Transverse colon (tissue), 4 donors: ENCODE measurements around the gene EIF3J. TPM values are rescaled to one million over a fixed set of nuclear protein-coding genes. Genes with fewer than 3 reads are reported as not detected.

ENCODE experiments used
- DNase-seq: peaks from one replicate; pipeline ENCODE4 v3.0.0-alpha.2; 2019
- H3K27ac ChIP-seq, 4 donors: fragments of 200-600 bp; sonication (generic); 2 replicates each; pipeline ENCODE4 v1.5.1; 2016 to 2018; ENCODE audit warnings: inconsistent platforms in 4 of 4
- H3K27me3 ChIP-seq: fragments of 200-600 bp; sonication (generic); 2 replicates; pipeline ENCODE4 v1.5.1; 2017; ENCODE audit warnings: inconsistent platforms
- H3K36me3 ChIP-seq, 4 donors: fragments of 200-600 bp; sonication (generic); 2 replicates each; pipeline ENCODE4 v1.5.1; 2017 to 2019; ENCODE audit warnings: inconsistent platforms in 4 of 4
- H3K4me1 ChIP-seq, 4 donors: fragments of 200-600 bp; sonication (generic); 2 replicates each; pipeline ENCODE4 v1.5.1; 2017 to 2020; ENCODE audit warnings: inconsistent platforms in 4 of 4
- H3K4me3 ChIP-seq, 4 donors: fragments of 200-600 bp; sonication (generic); 1 replicate in 1 of 4; 2 replicates in 3 of 4; pipeline versions ENCODE4 v1.5.1 to v1.6.1; 2017 to 2019; ENCODE audit warnings: inconsistent platforms in 4 of 4
- H3K9me3 ChIP-seq, 2 donors: fragments of 200-600 bp; sonication (generic); 2 replicates each; pipeline ENCODE4 v1.5.1; 2017 to 2019; ENCODE audit warnings: inconsistent platforms in 2 of 2
- CTCF ChIP-seq, 5 experiments: fragments of 200-600 bp in 3 of 5; fragments of 450-650 bp in 2 of 5; sonication (generic) in 3 of 5; IDR thresholded peaks; 1 replicate in 2 of 5; 2 replicates in 3 of 5; pipeline ENCODE4 v1.5.1; 2016 to 2017; ENCODE audit warnings: antibody characterized with exemption in 5 of 5, inconsistent platforms in 3 of 5, mild to moderate bottlenecking in 2 of 5, moderate library complexity in 1 of 5
- EP300 ChIP-seq: sonication (generic); formaldehyde crosslinking; IDR thresholded peaks from one replicate; pipeline ENCODE4 v1.6.1; 2017; ENCODE audit warnings: antibody characterized with exemption, low read depth
- POLR2A ChIP-seq: fragments of 450-650 bp; IDR thresholded peaks from one replicate; pipeline ENCODE4 v1.6.1; 2016; ENCODE audit warnings: antibody characterized with exemption, mild to moderate bottlenecking, moderate library complexity
- POLR2AphosphoS5 ChIP-seq, 3 donors: sonication (generic); formaldehyde crosslinking; IDR thresholded peaks; one replicate each; pipeline ENCODE4 v1.6.1; 2016; ENCODE audit warnings: antibody characterized with exemption in 3 of 3
- WGBS, 2 donors: methylation state at CpG; one replicate each; pipeline ENCODE4 v1.1.5; 2018; ENCODE audit warnings: low coverage in 1 of 2; 5-methylcytosine and 5-hydroxymethylcytosine counted together
- in situ Hi-C, 4 donors: fragments of 200-750 bp; cut with MboI; loops; one replicate each; pipeline versions ENCODE4 v1.15.0 to v1.15.1; 2017; ENCODE audit warnings: low sequenced_read_pairs in 3 of 4, low pct_ligation_motif_present in 1 of 4, low pct_unique_long_range_greater_than_20kb in 1 of 4
- intact Hi-C: fragments of 100-400 bp; cut with DNase I; formaldehyde crosslinking; loops from one replicate; pipeline ENCODE4 v1.15.1; 2023; ENCODE audit warnings: low total_unique reads
- total RNA-seq, 4 donors: library from RNA; depleted of rRNA; stranded (reverse); fragments of >200 nt; gene quantifications; one replicate each; pipeline ENCODE4 v1.1.0, GENCODE V29; 2016

EIF3J gene
- total RNA-seq, 4 donors from 2014 or later: 27.7 to 55.6 (median 42.2) TPM

GRCh38 chr15:44574734-44575133 lies 37.8 kb downstream of the EIF3J start:
- in situ Hi-C loops (no loop called here), intact Hi-C loops (no loop called here)
- 100% methylated on average over 1 of the region's 1 CpG for WGBS, 2 donors
- Histone ChIP-seq H3K36me3 (peaks cover 0 to 14% (median 7%) of the 10 kb centered on the region in 4 donors), H3K9me3 (no peaks in the 10 kb centered on the region), H3K4me3 (no peak overlapping the region), H3K27ac (no peak overlapping the region), H3K4me1 (no peaks in the 10 kb centered on the region), H3K27me3 (no peaks in the 10 kb centered on the region)
- DNase-seq: no peak
- TF ChIP-seq POLR2A (no peak), EP300 (no peak), POLR2AphosphoS5 (IDR thresholded peaks at IDR 0.05) (no peak), CTCF (IDR thresholded peaks at IDR 0.05) (no peak)

DNA sequence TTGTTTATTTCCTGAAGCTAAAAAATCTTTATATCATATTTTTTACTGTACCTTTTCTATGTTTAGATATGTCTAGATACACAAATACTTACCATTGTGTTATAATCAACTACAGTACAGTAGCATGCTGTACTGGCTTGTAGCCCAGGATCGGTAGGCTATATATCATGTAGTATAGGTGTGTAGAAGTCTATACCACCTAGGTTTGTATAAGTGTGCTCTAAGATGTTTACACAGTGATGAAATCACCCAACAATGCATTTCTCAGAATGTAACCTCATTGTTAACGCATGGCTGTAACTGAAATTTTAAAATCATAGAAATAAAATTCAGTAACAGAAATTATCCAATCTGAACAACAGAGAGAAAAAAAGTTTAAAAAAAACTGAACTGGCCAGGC lies 43.2 kb downstream of the EIF3J start:
- H3K4me1 ChIP-seq: no peaks in the 10 kb centered on the region
- H3K9me3 ChIP-seq: no peaks in the 10 kb centered on the region
- no peaks in the 10 kb centered on the region for H3K27me3 ChIP-seq
- TF ChIP-seq POLR2A (no peak), EP300 (no peak), CTCF (IDR thresholded peaks at IDR 0.05) (no peak), POLR2AphosphoS5 (IDR thresholded peaks at IDR 0.05) (no peak)
- no peak overlapping the region for H3K27ac ChIP-seq
- DNase-seq: no peak
- H3K36me3 ChIP-seq: peaks cover 0 to 32% (median 14%) of the 10 kb centered on the region in 4 donors
- no peak overlapping the region for H3K4me3 ChIP-seq
- in situ Hi-C loops: no loop called here
- WGBS, 2 donors: 62 to 82% methylated on average over 2 of the region's 2 CpGs
- intact Hi-C loops: no loop called here

DNA sequence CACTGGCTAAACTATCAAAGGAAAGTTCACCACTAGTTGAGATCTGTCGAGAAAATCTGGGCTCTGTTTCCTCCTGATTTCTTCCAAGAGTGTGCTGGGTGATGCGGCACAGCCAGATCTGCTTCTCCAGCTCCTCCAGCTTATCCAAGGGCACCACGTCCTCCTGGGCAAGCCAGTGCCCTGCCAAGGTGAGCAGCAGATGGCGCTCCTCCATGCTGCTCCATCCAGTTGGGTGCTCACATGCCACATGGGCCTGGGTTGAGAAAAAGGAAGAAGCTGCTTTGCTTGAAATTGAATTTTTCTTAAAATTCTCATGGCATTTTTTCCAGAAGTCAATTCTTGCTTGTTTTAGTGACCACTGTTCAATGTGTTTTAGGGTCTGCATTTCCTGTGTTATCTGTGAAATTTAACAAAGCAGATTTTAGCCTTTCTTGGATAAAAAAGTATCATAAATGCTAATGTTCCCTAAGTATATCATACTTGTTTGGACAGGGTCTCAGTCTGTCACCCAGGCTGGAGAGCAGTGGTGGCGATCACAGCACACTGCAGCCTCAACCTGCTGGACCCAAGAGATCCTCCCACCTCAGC lies 47.3 kb downstream of the EIF3J start:
- 87% methylated on average over 5 of the region's 5 CpGs; no CpG with 5 or more reads in 1 of the 2 donors for WGBS, 2 donors
- Histone ChIP-seq H3K27me3 (no peaks in the 10 kb centered on the region), H3K4me3 (no peak overlapping the region), H3K4me1 (no peaks in the 10 kb centered on the region), H3K9me3 (no peaks in the 10 kb centered on the region), H3K36me3 (peaks cover 0 to 70% (median 25%) of the 10 kb centered on the region in 4 donors), H3K27ac (no peak overlapping the region)
- in situ Hi-C loops: no loop called here
- TF ChIP-seq CTCF (IDR thresholded peaks at IDR 0.05): peak in 4 of 5 experiments; percentile 19 to 41 (median 38)
- no peak for TF ChIP-seq POLR2A
- no peak for TF ChIP-seq POLR2AphosphoS5 (IDR thresholded peaks at IDR 0.05)
- no peak for TF ChIP-seq EP300
- intact Hi-C loops: no loop called here
- DNase-seq: peak; percentile 49

- WGBS, 2 donors: 67 to 88% methylated on average over 2 of the region's 2 CpGs
- Histone ChIP-seq H3K4me3 (no peak overlapping the region), H3K27me3 (no peaks in the 10 kb centered on the region), H3K4me1 (no peaks in the 10 kb centered on the region), H3K27ac (no peak overlapping the region), H3K36me3 (peaks cover 0 to 83% (median 32%) of the 10 kb centered on the region in 4 donors), H3K9me3 (no peaks in the 10 kb centered on the region)
- in situ Hi-C loops (no loop called here), intact Hi-C loops (no loop called here)
- no peak for TF ChIP-seq POLR2AphosphoS5 (IDR thresholded peaks at IDR 0.05)
- TF ChIP-seq CTCF (IDR thresholded peaks at IDR 0.05): no peak
- no peak for TF ChIP-seq EP300
- TF ChIP-seq POLR2A: no peak
- DNase-seq: no peak
These were observed 48.7 kb downstream of the EIF3J start for GRCh38 chr15:44585633-44586032.
